Osteocyte (in vitro differentiated cells): ENCODE results near the gene FAM110A. TPM values are rescaled to one million over a fixed set of nuclear protein-coding genes. Genes with fewer than 3 reads are reported as not detected.

ENCODE experiments used
- DNase-seq: peaks from one replicate; pipeline ENCODE4 v3.0.0; 2021; ENCODE audit warnings: mixed read lengths; ENCODE audit not compliant: unreplicated experiment; ENCODE audit errors: extremely low spot score
- H3K27ac Mint-ChIP-seq: one replicate; pipeline ENCODE4 v1.8.0; 2021; ENCODE audit warnings: mild to moderate bottlenecking, mixed read lengths; ENCODE audit not compliant: unreplicated experiment
- H3K27me3 Mint-ChIP-seq: one replicate; pipeline ENCODE4 v1.8.0; 2021; ENCODE audit warnings: mixed read lengths; ENCODE audit not compliant: unreplicated experiment
- H3K36me3 Mint-ChIP-seq: one replicate; pipeline ENCODE4 v1.8.0; 2021; ENCODE audit warnings: mixed read lengths; ENCODE audit not compliant: unreplicated experiment
- H3K4me1 Mint-ChIP-seq: one replicate; pipeline ENCODE4 v1.8.0; 2021; ENCODE audit warnings: mixed read lengths; ENCODE audit not compliant: unreplicated experiment
- H3K4me3 Mint-ChIP-seq: one replicate; pipeline ENCODE4 v1.8.0; 2021; ENCODE audit warnings: mild to moderate bottlenecking, moderate library complexity, mixed read lengths; ENCODE audit not compliant: unreplicated experiment
- H3K9me3 Mint-ChIP-seq: one replicate; pipeline ENCODE4 v1.8.0; 2021; ENCODE audit warnings: mixed read lengths; ENCODE audit not compliant: unreplicated experiment
- total RNA-seq: library from RNA; stranded (reverse); gene quantifications from 2 replicates; pipeline ENCODE4 v1.2.1, GENCODE V29; 2021
- TF ChIP-seq, protein P1 (sequence below): fragments of 200-600 bp; sonication (generic); IDR thresholded peaks from 2 replicates; pipeline ENCODE4 v1.5.0; 2021; ENCODE audit warnings: antibody characterized with exemption, mild to moderate bottlenecking, moderate library complexity

The FAM110A gene
- total RNA-seq, 1 donor from 2014 or later = 2.7 TPM

DNA sequence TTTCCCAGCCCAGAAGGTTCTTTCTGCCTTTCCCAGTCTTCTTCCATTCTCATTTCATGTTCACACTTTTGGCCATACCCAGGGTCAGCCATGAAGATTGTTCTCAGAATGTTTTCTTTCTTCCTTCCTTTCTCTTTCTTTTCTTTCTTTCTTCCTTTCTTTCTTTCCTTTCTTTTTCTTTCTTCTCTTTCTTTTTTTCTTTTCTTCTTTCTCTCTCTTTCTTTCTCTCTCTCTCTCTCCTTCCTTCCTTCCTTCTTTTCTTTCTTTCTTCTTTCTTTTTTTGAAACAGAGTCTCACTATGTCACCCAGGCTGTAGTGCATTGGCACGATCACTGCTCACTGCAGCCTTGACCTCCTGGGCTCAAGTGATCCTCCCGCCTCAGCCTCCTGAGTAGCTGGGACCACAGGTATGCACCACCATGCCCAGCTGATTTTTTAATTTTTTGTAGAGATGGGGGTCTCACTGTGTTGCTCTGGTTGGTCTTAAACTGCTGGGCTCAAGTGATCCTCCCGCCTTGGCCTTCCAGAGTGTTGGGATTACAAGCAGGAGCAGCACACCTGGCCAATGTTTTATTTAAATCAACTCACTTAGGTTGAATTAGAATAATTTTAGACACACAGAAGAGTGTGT is 13.1 kb upstream of the FAM110A start:
- Mint-ChIP-seq H3K9me3 (no peaks in the 10 kb centered on the region), H3K27ac (no peak overlapping the region), H3K27me3 (peaks cover 3% of the 10 kb centered on the region), H3K36me3 (no peaks in the 10 kb centered on the region), H3K4me1 (peaks cover 2% of the 10 kb centered on the region), H3K4me3 (no peak overlapping the region)
- no peak for DNase-seq
- TF ChIP-seq, protein P1, sequence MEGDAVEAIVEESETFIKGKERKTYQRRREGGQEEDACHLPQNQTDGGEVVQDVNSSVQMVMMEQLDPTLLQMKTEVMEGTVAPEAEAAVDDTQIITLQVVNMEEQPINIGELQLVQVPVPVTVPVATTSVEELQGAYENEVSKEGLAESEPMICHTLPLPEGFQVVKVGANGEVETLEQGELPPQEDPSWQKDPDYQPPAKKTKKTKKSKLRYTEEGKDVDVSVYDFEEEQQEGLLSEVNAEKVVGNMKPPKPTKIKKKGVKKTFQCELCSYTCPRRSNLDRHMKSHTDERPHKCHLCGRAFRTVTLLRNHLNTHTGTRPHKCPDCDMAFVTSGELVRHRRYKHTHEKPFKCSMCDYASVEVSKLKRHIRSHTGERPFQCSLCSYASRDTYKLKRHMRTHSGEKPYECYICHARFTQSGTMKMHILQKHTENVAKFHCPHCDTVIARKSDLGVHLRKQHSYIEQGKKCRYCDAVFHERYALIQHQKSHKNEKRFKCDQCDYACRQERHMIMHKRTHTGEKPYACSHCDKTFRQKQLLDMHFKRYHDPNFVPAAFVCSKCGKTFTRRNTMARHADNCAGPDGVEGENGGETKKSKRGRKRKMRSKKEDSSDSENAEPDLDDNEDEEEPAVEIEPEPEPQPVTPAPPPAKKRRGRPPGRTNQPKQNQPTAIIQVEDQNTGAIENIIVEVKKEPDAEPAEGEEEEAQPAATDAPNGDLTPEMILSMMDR = no peak

DNA sequence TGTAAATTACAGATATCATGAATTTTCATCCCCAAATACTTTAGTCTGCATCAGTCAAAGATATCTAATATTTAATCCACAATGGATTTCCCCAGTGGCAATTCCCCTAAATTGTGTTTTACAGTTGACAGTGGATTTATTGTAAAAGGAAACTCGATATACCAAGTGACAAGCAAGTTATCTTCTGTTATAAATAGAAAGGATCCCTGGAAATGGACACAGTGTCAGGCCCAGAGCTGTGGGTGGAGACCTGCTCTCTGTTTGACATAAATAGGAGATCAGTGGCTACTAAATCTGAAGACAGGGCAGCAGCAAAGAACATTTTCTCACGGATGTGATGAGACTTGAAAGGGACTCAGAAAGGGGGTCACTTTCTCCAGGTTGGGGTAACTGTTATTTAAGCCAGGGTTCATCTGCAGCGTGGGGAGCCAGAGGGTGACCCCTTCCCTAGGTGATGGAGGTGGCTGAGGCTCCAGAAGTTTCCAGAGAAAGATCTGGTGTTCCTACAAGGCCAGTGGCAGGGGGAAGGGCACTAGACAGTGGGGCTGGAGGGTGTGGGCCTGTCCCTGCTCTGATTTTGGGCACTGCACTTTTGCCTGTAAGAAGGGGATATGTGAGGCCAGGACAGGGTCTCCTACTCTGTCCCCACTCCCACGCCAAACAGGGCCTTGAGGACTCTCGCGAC is 12.3 kb upstream of the FAM110A start:
- Mint-ChIP-seq H3K4me3 (no peak overlapping the region), H3K36me3 (no peaks in the 10 kb centered on the region), H3K27me3 (peaks cover 3% of the 10 kb centered on the region), H3K4me1 (peaks cover 2% of the 10 kb centered on the region), H3K9me3 (no peaks in the 10 kb centered on the region), H3K27ac (no peak overlapping the region)
- DNase-seq = no peak
- TF ChIP-seq, protein P1 = no peak

DNA sequence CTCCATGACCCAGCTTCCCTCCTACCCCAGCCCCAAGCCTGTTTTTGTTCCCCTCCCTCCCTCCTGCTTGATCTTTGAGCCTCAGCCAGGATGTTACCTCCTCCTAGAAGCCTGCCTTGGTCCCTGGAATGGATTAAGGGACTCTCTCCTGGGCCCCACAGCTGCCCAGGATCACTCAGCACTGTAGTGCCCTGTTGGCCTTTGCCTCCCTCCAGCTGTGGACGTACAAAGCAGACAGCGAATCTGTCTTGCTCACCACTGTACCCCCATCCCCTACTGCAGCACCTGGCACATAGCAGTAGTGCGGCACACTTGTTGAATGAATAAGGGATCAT is 11.8 kb upstream of the FAM110A start:
- H3K36me3 Mint-ChIP-seq = no peaks in the 10 kb centered on the region
- no peak overlapping the region for H3K4me3 Mint-ChIP-seq
- H3K9me3 Mint-ChIP-seq = no peaks in the 10 kb centered on the region
- peaks cover 3% of the 10 kb centered on the region for H3K27me3 Mint-ChIP-seq
- peaks cover 2% of the 10 kb centered on the region for H3K4me1 Mint-ChIP-seq
- DNase-seq = no peak
- no peak overlapping the region for H3K27ac Mint-ChIP-seq
- TF ChIP-seq, protein P1 = no peak

DNA sequence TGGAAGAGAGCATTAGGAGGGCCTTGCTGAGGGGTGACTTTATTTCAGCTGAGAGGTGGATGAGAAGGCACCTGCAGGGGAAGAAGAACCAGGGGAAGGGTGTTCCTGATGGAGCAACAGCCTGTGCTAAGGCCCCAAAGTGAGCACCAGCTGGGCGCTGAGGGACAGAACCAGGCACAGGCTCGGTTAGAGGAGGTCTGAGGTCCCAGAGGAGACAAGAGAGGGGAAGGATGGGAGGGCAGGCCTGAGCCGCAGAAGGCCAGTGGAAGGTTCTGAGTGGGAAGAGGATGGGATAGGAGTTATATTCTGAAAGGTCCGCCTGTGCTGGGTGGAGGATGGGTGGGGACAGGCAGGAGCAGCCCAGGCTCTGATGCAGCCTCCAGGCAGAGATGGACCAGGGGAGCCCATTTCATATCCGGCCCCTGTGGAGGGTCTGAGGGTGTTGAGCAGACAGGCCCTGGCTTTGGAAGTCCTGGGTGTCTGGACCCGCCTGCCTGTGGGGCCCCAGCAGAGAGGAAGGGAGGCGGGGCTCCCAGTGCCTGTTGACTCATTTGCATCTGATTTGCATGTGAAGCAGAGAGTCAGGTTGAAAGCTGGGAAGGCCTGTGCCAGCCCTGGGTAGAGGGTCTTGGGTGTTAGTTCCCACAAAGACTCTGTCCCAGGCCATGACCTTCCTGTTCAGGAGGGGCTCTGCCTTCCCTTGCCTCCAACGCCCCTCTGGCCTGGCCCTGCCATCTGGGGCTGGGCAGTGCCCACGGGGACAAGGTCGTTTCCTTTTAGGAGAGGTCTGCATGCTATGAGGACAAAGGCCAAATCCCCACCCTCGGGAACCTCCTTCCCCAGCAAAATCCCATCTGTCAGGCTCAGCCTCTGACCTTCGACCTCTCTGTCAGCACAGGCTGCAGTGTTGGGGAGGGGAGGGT is 10.6 kb upstream of the FAM110A start:
- Mint-ChIP-seq H3K36me3 (no peaks in the 10 kb centered on the region), H3K9me3 (no peaks in the 10 kb centered on the region), H3K27me3 (peaks cover 3% of the 10 kb centered on the region), H3K27ac (no peak overlapping the region), H3K4me1 (peaks cover 2% of the 10 kb centered on the region), H3K4me3 (no peak overlapping the region)
- TF ChIP-seq, protein P1 = no peak
- no peak for DNase-seq

DNA sequence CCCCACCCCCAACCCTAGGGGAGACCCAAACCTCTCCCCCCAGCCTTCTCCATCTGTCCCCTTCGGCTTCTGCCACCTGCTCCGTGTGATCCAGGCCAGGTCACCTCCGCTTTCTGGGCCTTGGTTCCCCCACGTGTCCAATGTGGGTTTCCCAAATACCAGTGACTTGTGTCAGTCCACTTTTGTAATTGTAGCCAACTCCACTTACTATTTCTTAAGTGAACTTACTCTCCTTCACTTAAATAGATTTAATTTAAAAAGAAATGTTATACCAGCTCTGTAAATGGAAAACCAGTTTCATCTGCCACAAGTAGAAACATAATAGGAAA is 10.0 kb upstream of the FAM110A start:
- Mint-ChIP-seq H3K36me3 (no peaks in the 10 kb centered on the region), H3K4me1 (peaks cover 2% of the 10 kb centered on the region), H3K27me3 (peaks cover 3% of the 10 kb centered on the region), H3K9me3 (no peaks in the 10 kb centered on the region), H3K27ac (no peak overlapping the region), H3K4me3 (no peak overlapping the region)
- no peak for DNase-seq
- TF ChIP-seq, protein P1 = no peak
